SW 1271 (cell line): ENCODE results near the gene ADAMTS16.

Experiments used
- DNase-seq, 2 experiments: peaks; one replicate each; lab custom pipeline; 2025; lab: John Stamatoyannopoulos, UW

ADAMTS16 gene

GRCh38 chr5:5348135-5348534 lies 208.0 kb downstream of the ADAMTS16 start:
- DNase-seq, result no peak

- no peak for DNase-seq
These were observed 208.4 kb downstream of the ADAMTS16 start for GRCh38 chr5:5348576-5348975.

GRCh38 chr5:5350101-5350500 lies 210.0 kb downstream of the ADAMTS16 start:
- no peak for DNase-seq

GRCh38 chr5:5351288-5351979 lies 211.3 kb downstream of the ADAMTS16 start:
- no peak for DNase-seq

- no peak for DNase-seq
These were observed 212.5 kb downstream of the ADAMTS16 start for GRCh38 chr5:5352675-5353074.

- no peak for DNase-seq
These were observed 213.6 kb downstream of the ADAMTS16 start for GRCh38 chr5:5353681-5354080.

GRCh38 chr5:5356765-5357164 lies 216.6 kb downstream of the ADAMTS16 start:
- no peak for DNase-seq

- no peak for DNase-seq
These were observed 219.5 kb downstream of the ADAMTS16 start for GRCh38 chr5:5359618-5360017.

GRCh38 chr5:5360363-5360940 lies 220.3 kb downstream of the ADAMTS16 start:
- DNase-seq, result no peak

GRCh38 chr5:5360941-5361520 lies 220.9 kb downstream of the ADAMTS16 start:
- DNase-seq, result no peak

- no peak for DNase-seq
These were observed 222.9 kb downstream of the ADAMTS16 start for GRCh38 chr5:5363045-5363444.

- no peak for DNase-seq
These were observed 224.8 kb downstream of the ADAMTS16 start for GRCh38 chr5:5364932-5365331.

- DNase-seq, result no peak
These were observed 227.6 kb downstream of the ADAMTS16 start for GRCh38 chr5:5367739-5368138.

- no peak for DNase-seq
These were observed 229.0 kb downstream of the ADAMTS16 start for GRCh38 chr5:5369051-5369605.
